Vagina (tissue), 2 donors: ENCODE results near the gene PHTF2. TPM values are rescaled to one million over a fixed set of nuclear protein-coding genes. Genes with fewer than 3 reads are reported as not detected.

ENCODE experiments used
- DNase-seq, 2 donors: peaks; one replicate each; pipeline ENCODE4 v3.0.0-alpha.2; 2017; ENCODE audit errors: extremely low spot score in 2 of 2
- H3K27ac ChIP-seq: fragments of 200-600 bp; sonication (generic); one replicate; pipeline ENCODE4 v1.5.1; 2019
- H3K27me3 ChIP-seq: fragments of 200-600 bp; sonication (generic); one replicate; pipeline ENCODE4 v1.5.1; 2019
- H3K36me3 ChIP-seq, 2 donors: fragments of 200-600 bp; sonication (generic); one replicate each; pipeline ENCODE4 v1.5.1; 2017 to 2019
- H3K4me1 ChIP-seq: fragments of 200-600 bp; sonication (generic); one replicate; pipeline ENCODE4 v1.5.1; 2019
- H3K4me3 ChIP-seq, 2 donors: fragments of 200-600 bp; sonication (generic); 1 replicate in 1 of 2; 2 replicates in 1 of 2; pipeline ENCODE4 v1.5.1; 2016 to 2019
- H3K9me3 ChIP-seq: fragments of 200-600 bp; sonication (generic); one replicate; pipeline ENCODE4 v1.5.1; 2019
- CTCF ChIP-seq, 3 experiments: fragments of 450-650 bp in 2 of 3; fragments of 200-600 bp in 1 of 3; sonication (generic) in 1 of 3; IDR thresholded peaks; one replicate each; pipeline ENCODE4 v1.5.1; 2017 to 2019; ENCODE audit warnings: antibody characterized with exemption in 3 of 3, mild to moderate bottlenecking in 2 of 3, moderate library complexity in 2 of 3
- POLR2A ChIP-seq, 2 donors: fragments of 450-650 bp; IDR thresholded peaks; one replicate each; pipeline ENCODE4 v1.6.1; 2017; ENCODE audit warnings: antibody characterized with exemption in 2 of 2, mild to moderate bottlenecking in 2 of 2, moderate library complexity in 2 of 2
- POLR2AphosphoS5 ChIP-seq, 2 donors: sonication (generic); formaldehyde crosslinking; IDR thresholded peaks; one replicate each; pipeline ENCODE4 v1.9.0; 2017; ENCODE audit warnings: antibody characterized with exemption in 2 of 2, mild to moderate bottlenecking in 2 of 2, low read depth in 1 of 2; ENCODE audit not compliant: insufficient read depth in 1 of 2
- intact Hi-C: fragments of 100-400 bp; cut with DNase I; formaldehyde crosslinking; loops from one replicate; pipeline ENCODE4 v1.15.1; 2023
- total RNA-seq: library from RNA; depleted of rRNA; stranded (reverse); fragments of >200 nt; gene quantifications from one replicate; pipeline ENCODE4 v1.2.3, GENCODE V29; 2016

The PHTF2 gene
- total RNA-seq, 1 donor from 2014 or later: 12.0 TPM

- intact Hi-C loops: loop anchor here (5.0 kb wide), 1 partner anchor 109 kb away; no protein-coding TSS in a partner anchor
- no peaks in the 10 kb centered on the region for H3K36me3 ChIP-seq
- H3K4me3 ChIP-seq: no peak overlapping the region
- H3K9me3 ChIP-seq: no peaks in the 10 kb centered on the region
- DNase-seq: no peak
- no peak for TF ChIP-seq POLR2A (IDR thresholded peaks at IDR 0.05)
- no peak for TF ChIP-seq POLR2AphosphoS5 (IDR thresholded peaks at IDR 0.05; ENCODE audit: insufficient read depth in 1 of 2, low read depth in 1 of 2)
- TF ChIP-seq CTCF (IDR thresholded peaks at IDR 0.05): no peak
- no peak overlapping the region for H3K27ac ChIP-seq
- H3K27me3 ChIP-seq: no peaks in the 10 kb centered on the region
- H3K4me1 ChIP-seq: peaks cover 33% of the 10 kb centered on the region
Observed at GRCh38 chr7:77760809-77761453, 37.6 kb upstream of the PHTF2 start.

- Histone ChIP-seq H3K4me3 (no peak overlapping the region), H3K4me1 (peaks cover 10% of the 10 kb centered on the region), H3K27me3 (no peaks in the 10 kb centered on the region), H3K36me3 (peaks cover 0 to 5% of the 10 kb centered on the region in 2 donors), H3K27ac (no peak overlapping the region), H3K9me3 (no peaks in the 10 kb centered on the region)
- intact Hi-C loops: no loop called here
- no peak for DNase-seq
- TF ChIP-seq CTCF (IDR thresholded peaks at IDR 0.05): no peak
- no peak for TF ChIP-seq POLR2A (IDR thresholded peaks at IDR 0.05)
- TF ChIP-seq POLR2AphosphoS5 (IDR thresholded peaks at IDR 0.05; ENCODE audit: insufficient read depth in 1 of 2, low read depth in 1 of 2): no peak
Observed at GRCh38 chr7:77765481-77765880, 33.1 kb upstream of the PHTF2 start.

GRCh38 chr7:77765906-77766800 is 32.4 kb upstream of the PHTF2 start:
- no peaks in the 10 kb centered on the region for H3K9me3 ChIP-seq
- H3K4me3 ChIP-seq: no peak overlapping the region
- no peak overlapping the region for H3K27ac ChIP-seq
- TF ChIP-seq POLR2AphosphoS5 (IDR thresholded peaks at IDR 0.05; ENCODE audit: insufficient read depth in 1 of 2, low read depth in 1 of 2) (no peak), CTCF (IDR thresholded peaks at IDR 0.05) (no peak)
- H3K36me3 ChIP-seq: peaks cover 0 to 5% of the 10 kb centered on the region in 2 donors
- H3K4me1 ChIP-seq: peaks cover 10% of the 10 kb centered on the region
- intact Hi-C loops: no loop called here
- no peak for DNase-seq
- H3K27me3 ChIP-seq: no peaks in the 10 kb centered on the region

- Histone ChIP-seq H3K27ac (no peak overlapping the region), H3K4me1 (peaks cover 10% of the 10 kb centered on the region), H3K36me3 (peaks cover 0 to 5% of the 10 kb centered on the region in 2 donors), H3K4me3 (no peak overlapping the region), H3K27me3 (no peaks in the 10 kb centered on the region), H3K9me3 (no peaks in the 10 kb centered on the region)
- intact Hi-C loops: no loop called here
- TF ChIP-seq POLR2A (IDR thresholded peaks at IDR 0.05) (no peak), POLR2AphosphoS5 (IDR thresholded peaks at IDR 0.05; ENCODE audit: insufficient read depth in 1 of 2, low read depth in 1 of 2) (no peak), CTCF (IDR thresholded peaks at IDR 0.05) (no peak)
- DNase-seq: no peak
Observed at GRCh38 chr7:77766801-77767605, 31.6 kb upstream of the PHTF2 start.
